Ectodermal cell (in vitro differentiated cells): ENCODE data around the gene ATOSB. TPM values are rescaled to one million over a fixed set of nuclear protein-coding genes. Genes with fewer than 3 reads are reported as not detected.
"Not testable (repeated sequence)": the region's sequence is repeated elsewhere in the genome, so short reads cannot be mapped to it uniquely, and the experiment has no call there.

ENCODE experiments used
- H3K27ac ChIP-seq: 2 replicates; pipeline ENCODE4 v1.7.0; 2013; ENCODE audit warnings: mild to moderate bottlenecking, low read depth, low read length; ENCODE audit not compliant: insufficient read depth, poor library complexity, severe bottlenecking
- H3K27me3 ChIP-seq: 2 replicates; pipeline ENCODE4 v1.7.0; 2013; ENCODE audit warnings: mild to moderate bottlenecking, low read length; ENCODE audit not compliant: insufficient read depth, control insufficient read depth, poor library complexity, severe bottlenecking
- H3K36me3 ChIP-seq: one replicate; pipeline ENCODE4 v1.7.0; 2013; ENCODE audit warnings: low read length; ENCODE audit not compliant: control insufficient read depth, insufficient read depth
- H3K4me1 ChIP-seq: one replicate; pipeline ENCODE4 v1.7.0; 2013; ENCODE audit warnings: low read length; ENCODE audit not compliant: control insufficient read depth, insufficient read depth
- H3K4me3 ChIP-seq: 2 replicates; pipeline ENCODE4 v1.7.0; 2013; ENCODE audit warnings: low read depth, low read length, control low read depth; ENCODE audit not compliant: insufficient read depth
- H3K9me3 ChIP-seq: 2 replicates; pipeline ENCODE4 v1.7.0; 2013; ENCODE audit warnings: mild to moderate bottlenecking, low read length, moderate library complexity; ENCODE audit not compliant: control insufficient read depth
- WGBS, 2 experiments: methylation state at CpG; one replicate each; pipeline ENCODE4 v1.1.7; 2013; ENCODE audit warnings: missing lambda C conversion rate in 2 of 2; 5-methylcytosine and 5-hydroxymethylcytosine counted together
- polyA plus RNA-seq, 4 experiments: library from polyadenylated mRNA; stranded (reverse); fragments of 50-300 nt; gene quantifications; one replicate each; pipeline ENCODE4 v1.2.3, GENCODE V29; 2013

Gene ATOSB, protein sequence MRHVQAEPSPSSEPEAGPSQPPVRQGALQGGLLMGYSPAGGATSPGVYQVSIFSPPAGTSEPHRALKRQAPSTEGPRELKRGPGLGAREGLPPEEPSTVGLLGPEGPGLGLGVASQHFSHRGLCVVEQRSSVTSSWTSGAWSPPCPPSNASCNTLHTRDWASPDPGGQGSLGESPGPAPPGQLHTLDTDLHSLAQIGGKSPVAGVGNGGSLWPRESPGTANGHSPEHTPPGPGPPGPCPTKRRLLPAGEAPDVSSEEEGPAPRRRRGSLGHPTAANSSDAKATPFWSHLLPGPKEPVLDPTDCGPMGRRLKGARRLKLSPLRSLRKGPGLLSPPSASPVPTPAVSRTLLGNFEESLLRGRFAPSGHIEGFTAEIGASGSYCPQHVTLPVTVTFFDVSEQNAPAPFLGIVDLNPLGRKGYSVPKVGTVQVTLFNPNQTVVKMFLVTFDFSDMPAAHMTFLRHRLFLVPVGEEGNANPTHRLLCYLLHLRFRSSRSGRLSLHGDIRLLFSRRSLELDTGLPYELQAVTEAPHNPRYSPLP
- 19.9 TPM for polyA plus RNA-seq (2013, experiment 1 of 4)
- 17.4 TPM for polyA plus RNA-seq (2013, experiment 2 of 4)
- polyA plus RNA-seq (2013, experiment 3 of 4) = 16.0 TPM
- polyA plus RNA-seq (2013, experiment 4 of 4) = 18.7 TPM

DNA sequence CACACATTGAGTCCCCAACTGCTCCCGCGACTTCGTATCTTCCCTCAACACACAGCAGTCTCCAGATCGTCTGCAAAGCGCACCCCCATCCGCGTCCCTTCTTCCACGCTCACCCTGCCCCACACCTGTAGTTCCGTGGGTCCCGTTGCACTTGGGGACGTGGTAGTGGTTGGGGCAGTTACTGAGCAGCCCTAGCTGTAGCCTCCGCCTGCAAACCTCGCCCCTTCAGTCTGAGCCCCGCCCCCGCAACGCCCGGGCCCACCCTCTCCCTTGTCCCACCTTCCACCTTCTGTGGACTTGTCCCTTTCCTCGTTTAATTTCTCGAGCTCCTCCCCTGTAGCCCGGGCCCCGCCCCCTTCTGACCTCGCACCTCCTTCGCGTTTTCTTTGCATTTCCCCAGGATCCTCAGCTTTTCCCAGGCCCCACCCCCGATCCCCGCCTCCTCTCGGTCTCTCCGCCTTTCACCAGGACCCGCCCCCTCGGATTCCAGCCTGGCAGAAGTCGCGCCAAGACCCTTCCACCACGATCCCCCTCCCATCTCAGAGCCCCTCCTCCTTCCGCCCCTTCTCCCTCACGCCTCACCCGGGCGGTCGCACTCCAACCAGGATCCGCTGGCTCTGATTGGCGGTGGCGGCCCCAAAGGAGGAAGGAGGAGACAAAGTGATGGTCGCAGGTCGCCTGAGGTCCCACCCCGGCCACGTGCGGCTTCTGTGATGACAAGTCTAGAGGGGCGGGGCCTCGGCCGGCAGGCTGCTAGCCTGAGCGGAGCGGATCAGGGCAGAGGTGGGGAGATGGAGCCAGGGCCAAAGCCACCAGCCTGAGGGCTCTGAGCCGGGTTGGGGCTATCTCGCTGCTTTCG lies at the start of gene ATOSB:
ATOSB (minus strand) TSS at position 183 of the 859 bp plus-strand sequence. CDS start 7,588 bp downstream, outside the sequence.
- 0% methylated on average over 54 of the region's 54 CpGs for WGBS, 2 experiments
- H3K4me1 ChIP-seq = peaks cover 14% of the 10 kb centered on the region

GRCh38 chr9:35164711-35165110 lies 49.0 kb upstream of the ATOSB start:
- Histone ChIP-seq H3K36me3 (no peaks in the 10 kb centered on the region), H3K27ac (no peak overlapping the region), H3K27me3 (no peaks in the 10 kb centered on the region), H3K4me1 (peaks cover 5% of the 10 kb centered on the region), H3K9me3 (no peaks in the 10 kb centered on the region), H3K4me3 (no peak overlapping the region)
- 92 to 94% methylated on average over 3 of the region's 3 CpGs for WGBS, 2 experiments

More for the DNA sequence above, at the start of gene ATOSB:
- Histone ChIP-seq H3K36me3 (no peaks in the 10 kb centered on the region), H3K27ac (peak within 1 kb of the TSS; percentile 97), H3K4me3 (peak within 1 kb of the TSS; percentile 56), H3K27me3 (peaks cover 4% of the 10 kb centered on the region), H3K9me3 (no peaks in the 10 kb centered on the region)

GRCh38 chr9:35163413-35163812 lies 47.8 kb upstream of the ATOSB start:
- H3K4me3 ChIP-seq = peak overlapping the region; percentile 91
- H3K27ac ChIP-seq = no peak overlapping the region
- H3K9me3 ChIP-seq = no peaks in the 10 kb centered on the region
- WGBS, 2 experiments = 84 to 88% methylated on average over 2 to 3 of the region's 3 CpGs
- H3K36me3 ChIP-seq = no peaks in the 10 kb centered on the region
- H3K4me1 ChIP-seq = peaks cover 5% of the 10 kb centered on the region
- H3K27me3 ChIP-seq = no peaks in the 10 kb centered on the region

- 31 to 32% methylated on average over 11 of the region's 11 CpGs for WGBS, 2 experiments
- Histone ChIP-seq H3K9me3 (no peaks in the 10 kb centered on the region), H3K4me1 (peaks cover 5% of the 10 kb centered on the region), H3K27me3 (no peaks in the 10 kb centered on the region), H3K36me3 (no peaks in the 10 kb centered on the region), H3K4me3 (peak overlapping the region; percentile 91), H3K27ac (no peak overlapping the region)
Measured at GRCh38 chr9:35162605-35163315, 47.1 kb upstream of the ATOSB start.

- 1% methylated on average over 69 to 70 of the region's 70 CpGs for WGBS, 2 experiments
- Histone ChIP-seq H3K36me3 (no peaks in the 10 kb centered on the region), H3K4me3 (peak within 1 kb of the TSS; percentile 91), H3K9me3 (no peaks in the 10 kb centered on the region), H3K27me3 (no peaks in the 10 kb centered on the region), H3K27ac (peak within 1 kb of the TSS; percentile 52), H3K4me1 (peaks cover 5% of the 10 kb centered on the region)
Measured at GRCh38 chr9:35161713-35162604, 46.3 kb upstream of the ATOSB start, which contains the start of gene UNC13B. Gene UNC13B (plus strand): TSS chr9:35162009. CDS start chr9:35162284, 275 bp downstream.

DNA sequence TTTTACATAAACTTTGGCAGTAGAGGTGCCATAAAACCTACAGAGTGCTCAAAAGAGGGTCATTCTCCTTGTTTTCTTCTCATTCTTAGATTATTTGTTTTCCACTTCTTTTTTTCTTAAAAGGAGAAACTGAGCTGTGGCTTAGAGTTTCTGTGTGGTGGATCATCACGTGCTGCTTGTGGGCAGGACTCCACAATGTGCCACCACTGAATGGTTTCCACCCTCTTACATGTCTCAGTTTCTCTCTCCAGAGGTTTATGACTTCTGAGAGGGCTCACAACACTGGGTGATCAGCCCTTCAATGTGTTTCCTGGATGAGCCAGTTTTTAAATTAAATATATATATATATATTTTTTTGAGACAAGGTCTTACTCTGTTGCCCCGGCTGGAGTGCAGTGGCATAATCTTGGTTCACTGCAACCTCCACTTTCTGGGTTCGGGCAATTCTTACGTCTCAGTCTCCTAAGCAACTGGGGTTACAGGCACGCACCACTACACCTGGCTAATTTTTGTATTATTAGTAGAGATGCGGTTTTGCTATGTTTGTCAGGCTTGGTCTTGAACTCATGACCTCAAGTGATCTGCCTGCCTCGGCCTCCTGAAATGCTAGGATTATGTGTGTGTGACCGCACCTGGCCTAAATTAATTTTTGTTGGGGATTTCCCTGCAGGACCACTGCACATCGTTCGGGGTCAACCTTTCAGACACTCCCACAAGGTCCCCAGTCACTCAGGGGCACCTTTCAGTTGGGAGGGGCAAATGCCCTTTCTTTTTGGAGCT lies 43.0 kb upstream of the ATOSB start:
- H3K4me1 ChIP-seq = peaks cover 5% of the 10 kb centered on the region
- H3K27me3 ChIP-seq = no peaks in the 10 kb centered on the region
- no peak overlapping the region for H3K4me3 ChIP-seq
- no peak overlapping the region for H3K27ac ChIP-seq
- WGBS, 2 experiments = 77 to 86% methylated on average over 10 of the region's 10 CpGs
- H3K36me3 ChIP-seq = no peaks in the 10 kb centered on the region
- H3K9me3 ChIP-seq = no peaks in the 10 kb centered on the region

GRCh38 chr9:35157836-35158235 lies 42.2 kb upstream of the ATOSB start:
- not testable (repeated sequence) for H3K9me3 ChIP-seq, H3K4me3 ChIP-seq, H3K27ac ChIP-seq, H3K4me1 ChIP-seq, H3K27me3 ChIP-seq, H3K36me3 ChIP-seq
- WGBS, 2 experiments = 67 to 69% methylated on average over 5 of the region's 6 CpGs

- Histone ChIP-seq H3K9me3 (no peaks in the 10 kb centered on the region), H3K4me3 (no peak overlapping the region), H3K27me3 (no peaks in the 10 kb centered on the region), H3K4me1 (no peaks in the 10 kb centered on the region), H3K36me3 (no peaks in the 10 kb centered on the region), H3K27ac (no peak overlapping the region)
Measured at GRCh38 chr9:35156781-35157180, 41.1 kb upstream of the ATOSB start.
